ENCODE data around the gene RTKN2. TPM values are rescaled to one million over a fixed set of nuclear protein-coding genes. Genes with fewer than 3 reads are reported as not detected.

Gene RTKN2
- total RNA-seq, 4 donors from 2014 or later = 12.0 TPM; not detected in 3

- intact Hi-C loops (cut with DNase I; ENCODE audit: low total_unique reads) = loop anchor here (10.0 kb wide), 1 partner anchor 203 kb away; no protein-coding TSS in a partner anchor
- H3K9me3 ChIP-seq = no peaks in the 10 kb centered on the region
- no peak for DNase-seq
- H3K36me3 ChIP-seq = no peaks in the 10 kb centered on the region
- TF ChIP-seq CTCF (IDR thresholded peaks at IDR 0.05) = no peak
- TF ChIP-seq POLR2A (IDR thresholded peaks at IDR 0.05) = no peak
- H3K27ac ChIP-seq = no peak overlapping the region
- no peak overlapping the region for H3K4me3 ChIP-seq
- H3K27me3 ChIP-seq = no peaks in the 10 kb centered on the region
- H3K4me1 ChIP-seq = no peaks in the 10 kb centered on the region
These were observed 31.1 kb downstream of the RTKN2 start for GRCh38 chr10:62237506-62237905.

GRCh38 chr10:62234077-62234605 lies 34.5 kb downstream of the RTKN2 start:
- no peak overlapping the region for H3K27ac ChIP-seq
- intact Hi-C loops (cut with DNase I; ENCODE audit: low total_unique reads) = loop anchor here (10.0 kb wide), 1 partner anchor 199 kb away; no protein-coding TSS in a partner anchor
- H3K27me3 ChIP-seq = no peaks in the 10 kb centered on the region
- no peaks in the 10 kb centered on the region for H3K36me3 ChIP-seq
- H3K9me3 ChIP-seq = no peaks in the 10 kb centered on the region
- no peak for DNase-seq
- TF ChIP-seq CTCF (IDR thresholded peaks at IDR 0.05) (no peak), POLR2A (IDR thresholded peaks at IDR 0.05) (no peak)
- H3K4me3 ChIP-seq = no peak overlapping the region
- H3K4me1 ChIP-seq = no peaks in the 10 kb centered on the region

- no peaks in the 10 kb centered on the region for H3K27me3 ChIP-seq
- H3K4me3 ChIP-seq = no peak overlapping the region
- no peaks in the 10 kb centered on the region for H3K4me1 ChIP-seq
- DNase-seq = no peak
- H3K9me3 ChIP-seq = no peaks in the 10 kb centered on the region
- no peaks in the 10 kb centered on the region for H3K36me3 ChIP-seq
- intact Hi-C loops (cut with DNase I; ENCODE audit: low total_unique reads) = loop anchor here (10.0 kb wide), 1 partner anchor 199 kb away; no protein-coding TSS in a partner anchor
- H3K27ac ChIP-seq = no peak overlapping the region
- TF ChIP-seq POLR2A (IDR thresholded peaks at IDR 0.05) (no peak), CTCF (IDR thresholded peaks at IDR 0.05) (no peak)
These were observed 35.1 kb downstream of the RTKN2 start for GRCh38 chr10:62233356-62234076.

- no peak for DNase-seq
- Histone ChIP-seq H3K4me3 (no peak overlapping the region), H3K4me1 (no peaks in the 10 kb centered on the region), H3K36me3 (no peaks in the 10 kb centered on the region), H3K9me3 (no peaks in the 10 kb centered on the region), H3K27me3 (no peaks in the 10 kb centered on the region), H3K27ac (peak overlapping the region in 1 of 2 donors; percentile 50)
- intact Hi-C loops (cut with DNase I; ENCODE audit: low total_unique reads) = loop anchor here (10.0 kb wide), 1 partner anchor 197 kb away; no protein-coding TSS in a partner anchor
- TF ChIP-seq POLR2A (IDR thresholded peaks at IDR 0.05) (no peak), CTCF (IDR thresholded peaks at IDR 0.05) (no peak)
These were observed 36.8 kb downstream of the RTKN2 start for GRCh38 chr10:62231805-62232204.

- TF ChIP-seq CTCF (IDR thresholded peaks at IDR 0.05) = no peak
- no peak for TF ChIP-seq POLR2A (IDR thresholded peaks at IDR 0.05)
- Histone ChIP-seq H3K36me3 (no peaks in the 10 kb centered on the region), H3K27me3 (no peaks in the 10 kb centered on the region), H3K4me1 (no peaks in the 10 kb centered on the region), H3K27ac (peak overlapping the region in 1 of 2 donors; percentile 59), H3K9me3 (no peaks in the 10 kb centered on the region), H3K4me3 (no peak overlapping the region)
- DNase-seq = no peak
- intact Hi-C loops (cut with DNase I; ENCODE audit: low total_unique reads) = loop anchor here (10.0 kb wide), 1 partner anchor 197 kb away; no protein-coding TSS in a partner anchor
These were observed 37.3 kb downstream of the RTKN2 start for GRCh38 chr10:62231371-62231770.
